A549 (cell line): ENCODE data around the gene CRYZL1. TPM values are rescaled to one million over a fixed set of nuclear protein-coding genes. Genes with fewer than 3 reads are reported as not detected.

ENCODE experiments used
- polyA plus RNA-seq, 4 experiments: library from polyadenylated mRNA; depleted of rRNA in 3 of 4; stranded (reverse); fragments of >200 nt; fragmentation: RNase III in 1 of 4; extraction: RNeasy Plus Mini Kit Qiagen cat#74134 plus additional on column Dnase treatment in 1 of 4; gene quantifications; 2 replicates in 3 of 4; 3 replicates in 1 of 4; pipeline ENCODE4 v1.2.3, GENCODE V29; 2011 to 2017

CRYZL1 gene
- polyA plus RNA-seq, 2 of the 4 experiments (the other 2 are of a cell fraction): 15.2 to 38.9 TPM

Other genes starting within 250 kb of the CRYZL1 start
- gene IFNGR2, start 238.3 kb downstream of the CRYZL1 start, polyA plus RNA-seq (2011; rRNA removed): 47.2 and 54.6 TPM in 2 replicates
- gene IFNGR2, start 238.3 kb downstream of the CRYZL1 start, polyA plus RNA-seq (2017; fragmentation: RNase III; extraction: RNeasy Plus Mini Kit Qiagen cat#74134 plus additional on column Dnase treatment): 20.8 to 24.2 TPM (median 21.6 TPM) in 3 replicates
- gene TMEM50B, start 161.8 kb downstream of the CRYZL1 start, polyA plus RNA-seq (2011; rRNA removed): 17.6 and 19.4 TPM in 2 replicates
- gene TMEM50B, start 161.8 kb downstream of the CRYZL1 start, polyA plus RNA-seq (2017; fragmentation: RNase III; extraction: RNeasy Plus Mini Kit Qiagen cat#74134 plus additional on column Dnase treatment): 10.1 to 12.1 TPM (median 11.1 TPM) in 3 replicates
- gene DNAJC28, start 150.0 kb downstream of the CRYZL1 start, polyA plus RNA-seq (2011; rRNA removed): 0.83 and 1.1 TPM in 2 replicates
- 0.51 to 1.0 TPM (median 0.75 TPM) in 3 replicates for gene DNAJC28, start 150.0 kb downstream of the CRYZL1 start, polyA plus RNA-seq (2017; fragmentation: RNase III; extraction: RNeasy Plus Mini Kit Qiagen cat#74134 plus additional on column Dnase treatment)
- 42.3 and 61.6 TPM in 2 replicates for gene GART, start 99.6 kb downstream of the CRYZL1 start, polyA plus RNA-seq (2011; rRNA removed)
- 66.2 to 70.2 TPM (median 68.0 TPM) in 3 replicates for gene GART, start 99.6 kb downstream of the CRYZL1 start, polyA plus RNA-seq (2017; fragmentation: RNase III; extraction: RNeasy Plus Mini Kit Qiagen cat#74134 plus additional on column Dnase treatment)
- gene SON, start 98.7 kb downstream of the CRYZL1 start, polyA plus RNA-seq (2011; rRNA removed): 75.3 and 109 TPM in 2 replicates
- gene SON, start 98.7 kb downstream of the CRYZL1 start, polyA plus RNA-seq (2017; fragmentation: RNase III; extraction: RNeasy Plus Mini Kit Qiagen cat#74134 plus additional on column Dnase treatment): 95.9 to 113 TPM (median 108 TPM) in 3 replicates
- 30.3 and 32.0 TPM in 2 replicates for gene DONSON, start 53.1 kb downstream of the CRYZL1 start, polyA plus RNA-seq (2011; rRNA removed)
- 20.7 to 22.1 TPM (median 21.0 TPM) in 3 replicates for gene DONSON, start 53.1 kb downstream of the CRYZL1 start, polyA plus RNA-seq (2017; fragmentation: RNase III; extraction: RNeasy Plus Mini Kit Qiagen cat#74134 plus additional on column Dnase treatment)
- 23.7 and 24.4 TPM in 2 replicates for gene ITSN1, start 760 bp upstream of the CRYZL1 start, polyA plus RNA-seq (2011; rRNA removed)
- gene ITSN1, start 760 bp upstream of the CRYZL1 start, polyA plus RNA-seq (2017; fragmentation: RNase III; extraction: RNeasy Plus Mini Kit Qiagen cat#74134 plus additional on column Dnase treatment): 15.2 to 17.0 TPM (median 16.7 TPM) in 3 replicates